SU-DHL-6 (cell line): ENCODE results near the gene CSF1R.

Source experiments
- EZH2phosphoT487 ChIP-seq: fragments of 200-600 bp; sonication (generic), shearing (Covaris generic); conservative IDR thresholded peaks from 2 replicates; pipeline ENCODE4 v1.6.1; 2018; ENCODE audit warnings: mild to moderate bottlenecking, antibody characterized with exemption, low read length, moderate library complexity, mixed read lengths
- TF ChIP-seq, protein P1 (sequence below): fragments of 200-600 bp; sonication (generic); IDR thresholded peaks from one replicate; pipeline ENCODE4 v1.5.1; 2017; ENCODE audit warnings: antibody characterized with exemption, mild to moderate bottlenecking, low read length, moderate library complexity; ENCODE audit not compliant: insufficient read depth, poor library complexity, severe bottlenecking

DNA sequence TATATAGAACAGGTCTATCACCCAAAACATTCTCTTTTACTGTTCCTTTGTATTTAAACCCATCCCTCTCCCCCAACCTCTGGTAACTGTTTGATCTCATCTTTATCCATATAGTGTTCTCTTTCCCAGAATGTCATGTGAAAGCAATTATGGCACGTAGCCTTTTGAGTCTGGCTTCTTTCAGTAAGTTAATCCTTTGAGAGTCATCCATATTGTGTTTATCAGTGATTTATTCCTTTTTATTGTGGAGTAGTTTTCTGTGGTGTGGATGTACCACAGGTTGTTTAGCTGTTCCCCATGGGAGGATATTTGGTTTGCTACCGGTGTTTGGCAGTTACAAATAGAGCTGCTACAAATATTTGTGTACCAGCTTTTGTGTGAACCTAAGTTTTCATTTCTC is 47.8 kb downstream of the CSF1R start:
- TF ChIP-seq, protein P1, sequence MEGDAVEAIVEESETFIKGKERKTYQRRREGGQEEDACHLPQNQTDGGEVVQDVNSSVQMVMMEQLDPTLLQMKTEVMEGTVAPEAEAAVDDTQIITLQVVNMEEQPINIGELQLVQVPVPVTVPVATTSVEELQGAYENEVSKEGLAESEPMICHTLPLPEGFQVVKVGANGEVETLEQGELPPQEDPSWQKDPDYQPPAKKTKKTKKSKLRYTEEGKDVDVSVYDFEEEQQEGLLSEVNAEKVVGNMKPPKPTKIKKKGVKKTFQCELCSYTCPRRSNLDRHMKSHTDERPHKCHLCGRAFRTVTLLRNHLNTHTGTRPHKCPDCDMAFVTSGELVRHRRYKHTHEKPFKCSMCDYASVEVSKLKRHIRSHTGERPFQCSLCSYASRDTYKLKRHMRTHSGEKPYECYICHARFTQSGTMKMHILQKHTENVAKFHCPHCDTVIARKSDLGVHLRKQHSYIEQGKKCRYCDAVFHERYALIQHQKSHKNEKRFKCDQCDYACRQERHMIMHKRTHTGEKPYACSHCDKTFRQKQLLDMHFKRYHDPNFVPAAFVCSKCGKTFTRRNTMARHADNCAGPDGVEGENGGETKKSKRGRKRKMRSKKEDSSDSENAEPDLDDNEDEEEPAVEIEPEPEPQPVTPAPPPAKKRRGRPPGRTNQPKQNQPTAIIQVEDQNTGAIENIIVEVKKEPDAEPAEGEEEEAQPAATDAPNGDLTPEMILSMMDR, result no peak
- no peak for TF ChIP-seq EZH2phosphoT487
